ENCODE data around the gene KLHL24.
A peak's percentile ranks its signal among the peaks of the same experiment; 100 is the strongest.
"Not testable (repeated sequence)": the region's sequence is repeated elsewhere in the genome, so short reads cannot be mapped to it uniquely, and the experiment has no call there.

KLHL24 gene

GRCh38 chr3:183635431-183636220, at the start of gene KLHL24:
KLHL24 (plus strand) TSS chr3:183635623; CDS start chr3:183650357, 14,734 bp downstream.
- peak; percentile 83 to 85 (median 84) for DNase-seq (ENCODE audit: low read depth in 3 of 3)

- no peak for DNase-seq (ENCODE audit: low read depth in 3 of 3)
These were observed 48.9 kb upstream of the KLHL24 start for GRCh38 chr3:183586477-183586876.

GRCh38 chr3:183587336-183587735, 48.1 kb upstream of the KLHL24 start:
- DNase-seq (ENCODE audit: low read depth in 3 of 3), result no peak

- no peak for DNase-seq (ENCODE audit: low read depth in 3 of 3)
These were observed 45.0 kb upstream of the KLHL24 start for GRCh38 chr3:183590442-183590841.

GRCh38 chr3:183591881-183592521, 43.4 kb upstream of the KLHL24 start:
- DNase-seq (ENCODE audit: low read depth in 3 of 3), result no peak

GRCh38 chr3:183592821-183593220, 42.6 kb upstream of the KLHL24 start:
- no peak for DNase-seq (ENCODE audit: low read depth in 3 of 3)

GRCh38 chr3:183594636-183595035, 40.8 kb upstream of the KLHL24 start:
- DNase-seq (ENCODE audit: low read depth in 3 of 3), result no peak

GRCh38 chr3:183597959-183598358, 37.5 kb upstream of the KLHL24 start:
- no peak for DNase-seq (ENCODE audit: low read depth in 3 of 3)

- DNase-seq (ENCODE audit: low read depth in 3 of 3), result not testable (repeated sequence)
These were observed 24.1 kb upstream of the KLHL24 start for GRCh38 chr3:183611326-183611725.

- DNase-seq (ENCODE audit: low read depth in 3 of 3), result no peak
These were observed 21.8 kb upstream of the KLHL24 start for GRCh38 chr3:183613366-183614285.

- no peak for DNase-seq (ENCODE audit: low read depth in 3 of 3)
These were observed 16.9 kb upstream of the KLHL24 start for GRCh38 chr3:183618542-183618941.

GRCh38 chr3:183619010-183619409, 16.4 kb upstream of the KLHL24 start:
- no peak for DNase-seq (ENCODE audit: low read depth in 3 of 3)

GRCh38 chr3:183619624-183620251, 15.7 kb upstream of the KLHL24 start:
- DNase-seq (ENCODE audit: low read depth in 3 of 3), result no peak

GRCh38 chr3:183620252-183620628, 15.2 kb upstream of the KLHL24 start:
- no peak for DNase-seq (ENCODE audit: low read depth in 3 of 3)

- not testable (repeated sequence) for DNase-seq (ENCODE audit: low read depth in 3 of 3)
These were observed 12.9 kb upstream of the KLHL24 start for GRCh38 chr3:183622473-183622872.

- DNase-seq (ENCODE audit: low read depth in 3 of 3), result no peak
These were observed 8.4 kb upstream of the KLHL24 start for GRCh38 chr3:183626877-183627594.

- DNase-seq (ENCODE audit: low read depth in 3 of 3), result no peak
These were observed 5.7 kb upstream of the KLHL24 start for GRCh38 chr3:183629546-183630301.

- no peak for DNase-seq (ENCODE audit: low read depth in 3 of 3)
These were observed 3.7 kb upstream of the KLHL24 start for GRCh38 chr3:183631715-183632114.

- not testable (repeated sequence) for DNase-seq (ENCODE audit: low read depth in 3 of 3)
These were observed 2.7 kb upstream of the KLHL24 start for GRCh38 chr3:183632725-183633124.

- peak in 1 of 3 donors; percentile 1 for DNase-seq (ENCODE audit: low read depth in 3 of 3)
These were observed 716 bp upstream of the KLHL24 start for GRCh38 chr3:183634707-183635106.

Data from stimulated activated CD4-positive, alpha-beta T cell treated with anti-CD3 and anti-CD28 coated beads, TNF-alpha, amount 100 ng/mL, for 48 hours (primary cell).